DMS53 treated with DMSO at 0.1 percent for 48 hours (cell line): Measurements from ENCODE around the gene ANKS1A.
"Not testable (repeated sequence)": the region's sequence is repeated elsewhere in the genome, so short reads cannot be mapped to it uniquely, and the experiment has no call there.

ENCODE experiments used
- DNase-seq: peaks from one replicate; lab custom pipeline; 2025; ENCODE audit not compliant: unreplicated experiment; lab: John Stamatoyannopoulos, UW

ANKS1A gene

DNA sequence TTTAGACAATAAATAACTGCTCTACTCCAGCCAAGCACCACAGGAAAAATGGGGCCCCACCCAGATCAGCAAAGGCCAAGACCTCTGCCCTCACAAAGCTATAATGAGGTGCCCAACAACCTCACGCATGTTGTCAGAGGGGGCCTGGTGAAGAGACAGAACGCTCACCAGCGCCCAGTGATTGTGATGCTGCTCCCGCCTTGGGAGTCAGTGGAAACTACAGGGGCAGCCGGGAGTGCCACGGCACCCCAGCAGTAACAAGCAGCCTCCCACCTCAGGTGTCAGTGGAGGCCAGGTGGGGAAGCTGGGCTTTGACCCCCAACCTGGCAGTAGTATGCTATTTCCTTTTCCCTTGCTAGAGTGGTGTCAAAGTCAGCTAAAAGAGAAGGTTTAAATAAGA is 204.7 kb downstream of the ANKS1A start:
- no peak for DNase-seq

- DNase-seq, result no peak
Observed at GRCh38 chr6:35094183-35094582, 205.1 kb downstream of the ANKS1A start.

DNA sequence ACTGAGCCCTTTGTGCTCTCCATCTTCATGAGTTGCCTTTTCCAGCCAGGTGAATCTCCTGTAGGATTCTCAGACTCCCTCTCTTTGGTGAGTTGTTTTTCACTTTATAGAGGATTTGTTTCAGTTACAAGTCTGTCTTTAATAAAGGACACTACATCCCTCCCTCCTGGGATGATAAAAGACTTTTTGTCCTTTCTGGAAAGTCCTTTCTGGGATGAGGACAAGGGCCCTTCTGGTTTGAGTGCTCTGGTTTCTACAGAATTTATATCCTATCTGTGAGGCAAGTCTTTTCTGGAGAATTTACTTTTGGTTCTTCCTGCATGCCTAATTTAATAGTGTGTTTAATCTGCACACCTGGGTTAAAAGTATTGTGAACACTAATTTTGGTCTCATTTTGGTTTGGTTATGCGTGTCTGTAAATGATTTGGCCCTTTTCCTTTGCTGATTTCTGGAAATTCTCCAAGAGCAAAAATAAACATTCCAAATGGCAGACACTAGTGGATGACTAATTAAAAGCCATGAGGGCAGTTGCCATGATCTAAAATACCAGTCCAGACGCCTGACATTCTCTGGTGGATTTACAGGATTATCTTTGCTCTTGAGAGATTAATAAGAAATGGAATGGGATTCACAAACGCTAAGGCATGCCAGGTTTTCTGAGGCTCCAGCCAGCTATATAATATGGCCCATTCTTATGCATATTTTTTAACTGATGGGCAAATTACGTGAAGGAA is 207.2 kb downstream of the ANKS1A start:
- DNase-seq, result peak; percentile 48

DNA sequence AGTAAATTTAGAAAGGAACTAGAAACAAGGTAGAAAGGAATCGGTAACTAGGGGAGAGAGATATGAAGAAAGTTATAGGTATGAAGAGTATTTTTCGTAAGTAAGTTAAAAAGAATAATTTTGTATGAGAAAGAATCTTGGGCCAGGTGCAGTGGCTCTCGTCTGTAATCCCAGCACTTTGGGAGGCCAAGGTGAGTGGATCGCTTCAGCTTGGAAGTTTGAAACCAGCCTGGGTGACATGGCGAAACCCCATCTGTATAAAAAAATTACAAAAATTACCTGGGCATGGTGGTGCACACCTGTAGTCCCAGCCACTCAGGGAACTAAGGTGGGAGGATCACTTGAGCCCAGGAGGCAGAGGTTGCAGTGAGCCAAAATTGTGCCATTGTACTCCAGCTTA is 210.1 kb downstream of the ANKS1A start:
- no peak for DNase-seq

- no peak for DNase-seq
Observed at GRCh38 chr6:35105078-35105477, 216.0 kb downstream of the ANKS1A start.

DNA sequence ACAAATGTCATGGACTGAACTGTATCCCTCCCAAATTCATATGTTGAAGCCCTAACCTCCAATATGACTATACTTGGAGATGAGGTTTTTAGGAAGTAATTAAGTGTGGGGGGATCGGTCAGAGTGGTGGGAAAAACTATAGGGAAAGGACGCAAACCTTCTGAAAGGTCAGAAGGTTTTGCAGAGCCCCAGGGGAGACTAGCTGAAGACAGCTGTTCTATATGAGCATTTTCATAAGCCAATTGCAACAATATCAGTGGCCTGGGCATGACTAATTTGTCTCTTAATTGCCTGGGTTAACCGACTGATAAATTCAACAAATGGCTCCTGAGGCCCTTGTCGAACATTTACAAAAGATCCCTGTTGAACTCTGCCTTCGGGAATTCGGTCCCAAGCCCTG is 217.0 kb downstream of the ANKS1A start:
- DNase-seq, result not testable (repeated sequence)

GRCh38 chr6:35107208-35107607 is 218.2 kb downstream of the ANKS1A start:
- not testable (repeated sequence) for DNase-seq

DNA sequence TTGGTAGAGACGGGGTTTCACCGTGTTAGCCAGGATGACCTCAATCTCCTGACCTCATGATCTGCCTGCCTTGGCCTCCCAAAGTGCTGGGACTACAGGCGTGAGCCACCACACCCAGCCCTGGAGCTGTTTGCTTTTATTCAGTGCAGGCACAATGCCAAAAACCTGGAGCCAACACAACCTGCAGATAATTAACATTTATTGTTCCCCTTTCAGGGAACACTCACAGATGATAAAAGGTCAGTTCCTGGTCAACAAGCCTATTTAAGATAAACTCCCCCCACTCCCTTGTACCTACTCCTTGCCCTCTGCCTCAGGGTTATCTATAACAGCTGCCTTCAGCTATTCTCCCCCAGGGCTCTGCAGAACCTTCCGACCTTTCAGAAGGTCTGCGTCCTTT is 218.7 kb downstream of the ANKS1A start:
- DNase-seq, result not testable (repeated sequence)

- DNase-seq, result no peak
Observed at GRCh38 chr6:35108309-35108885, 219.3 kb downstream of the ANKS1A start.

DNA sequence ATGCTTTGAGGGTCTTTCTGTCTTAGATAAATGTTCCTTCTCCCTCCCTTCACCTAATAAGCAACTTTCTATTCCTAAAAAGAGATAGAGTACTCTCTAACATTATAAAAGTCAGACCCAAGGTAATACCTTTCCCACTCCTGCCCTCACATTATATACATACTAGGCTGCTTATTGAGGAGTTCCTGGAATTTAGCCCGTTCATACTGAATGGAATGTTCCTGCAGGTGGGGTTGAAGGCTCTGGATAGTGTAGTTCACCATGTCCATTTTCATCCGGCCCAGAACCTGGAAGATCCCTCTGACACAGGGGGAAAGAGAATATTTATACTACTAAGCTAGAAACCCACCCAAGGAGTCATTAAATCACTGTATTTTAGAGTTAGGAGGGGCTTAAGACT is 231.7 kb downstream of the ANKS1A start:
- DNase-seq, result no peak

GRCh38 chr6:35124356-35124755 is 235.3 kb downstream of the ANKS1A start:
- no peak for DNase-seq

- no peak for DNase-seq
Observed at GRCh38 chr6:35128042-35128441, 239.0 kb downstream of the ANKS1A start.

DNA sequence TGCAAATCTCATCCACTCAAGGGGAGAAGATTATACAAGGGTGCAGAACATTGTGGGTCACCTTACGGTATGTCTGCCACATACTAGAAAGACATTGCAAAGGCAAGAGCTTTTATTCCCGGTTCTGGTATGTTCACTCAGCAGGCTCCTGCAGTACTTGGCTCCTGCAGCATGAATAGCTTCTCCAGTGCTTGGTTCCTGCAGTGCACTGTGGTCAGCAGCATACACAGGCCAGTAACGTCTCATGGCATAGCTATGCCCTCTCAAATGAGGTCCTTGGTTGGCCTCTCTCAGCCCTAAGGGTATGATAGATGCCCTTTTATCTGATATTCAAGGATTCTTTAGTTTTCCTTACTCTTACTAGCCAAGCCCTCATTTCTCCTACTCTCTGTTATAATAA is 239.4 kb downstream of the ANKS1A start:
- no peak for DNase-seq

DNA sequence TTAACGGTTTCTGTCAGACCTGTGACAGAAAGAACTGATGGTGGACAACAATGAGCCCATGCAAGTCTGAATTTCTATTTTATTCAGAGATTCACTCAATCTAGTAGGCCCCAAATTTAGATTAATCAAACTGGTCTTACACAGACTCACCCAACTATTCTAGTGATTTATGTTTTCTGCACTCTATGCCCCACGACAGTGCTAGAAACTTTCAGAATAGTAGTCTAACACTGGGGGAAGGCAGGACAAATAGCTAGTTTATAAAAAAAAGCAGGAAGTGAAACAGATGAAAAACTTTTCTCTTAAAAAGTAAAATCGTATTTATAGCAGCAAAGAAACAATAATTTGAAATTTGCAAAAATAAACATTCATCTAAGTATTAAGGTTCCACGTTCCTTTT is 247.1 kb downstream of the ANKS1A start:
- no peak for DNase-seq

GRCh38 chr6:35138191-35138590 is 249.1 kb downstream of the ANKS1A start:
- not testable (repeated sequence) for DNase-seq

DNA sequence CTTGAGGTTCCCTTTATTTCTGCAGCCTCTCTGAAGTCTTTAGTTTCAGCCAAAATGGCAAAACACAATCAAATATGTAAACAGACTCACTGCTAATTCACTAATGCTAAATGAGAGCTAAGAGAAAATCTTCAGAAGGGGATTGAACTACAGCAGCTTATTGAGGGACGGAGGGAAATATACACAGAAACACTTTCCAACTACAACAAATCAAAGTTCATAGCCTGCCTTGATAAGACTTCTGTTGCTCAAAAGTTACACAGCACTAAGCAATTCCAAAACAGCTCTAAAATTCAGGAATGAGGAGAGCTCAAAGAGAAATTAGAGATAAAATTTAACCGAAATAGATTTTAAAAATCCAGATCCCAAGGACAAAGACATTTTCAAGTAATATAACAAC is 250.4 kb downstream of the ANKS1A start:
- no peak for DNase-seq

GRCh38 chr6:35139924-35140638 is 251.0 kb downstream of the ANKS1A start:
- peak; percentile 29 for DNase-seq

GRCh38 chr6:35140639-35141006 is 251.6 kb downstream of the ANKS1A start:
- DNase-seq, result no peak
